ENCODE results near the gene MYO1B. TPM values are rescaled to one million over a fixed set of nuclear protein-coding genes. Genes with fewer than 3 reads are reported as not detected.

MYO1B gene
- total RNA-seq, 2 experiments from 2014 or later, result 31.5 to 35.0 TPM

- no peak overlapping the region for H3K4me3 Mint-ChIP-seq
These were observed 17.8 kb downstream of the MYO1B start for GRCh38 chr2:191263050-191263449.

GRCh38 chr2:191264647-191265081 is 19.5 kb downstream of the MYO1B start:
- Mint-ChIP-seq H3K36me3 (no peaks in the 10 kb centered on the region), H3K4me3 (no peak overlapping the region), H3K4me1 (peaks cover 5% of the 10 kb centered on the region), H3K27me3 (no peaks in the 10 kb centered on the region), H3K27ac (no peak overlapping the region), H3K9me3 (no peaks in the 10 kb centered on the region)
- DNase-seq, result no peak

More at GRCh38 chr2:191263050-191263449, 17.8 kb downstream of the MYO1B start:
- Mint-ChIP-seq H3K27me3 (no peaks in the 10 kb centered on the region), H3K4me1 (peaks cover 5% of the 10 kb centered on the region), H3K9me3 (no peaks in the 10 kb centered on the region), H3K36me3 (no peaks in the 10 kb centered on the region), H3K27ac (no peak overlapping the region)
- no peak for DNase-seq

GRCh38 chr2:191265311-191266170 is 20.3 kb downstream of the MYO1B start:
- Mint-ChIP-seq H3K27ac (no peak overlapping the region), H3K27me3 (no peaks in the 10 kb centered on the region), H3K36me3 (peaks cover 2% of the 10 kb centered on the region), H3K9me3 (no peaks in the 10 kb centered on the region), H3K4me1 (peaks cover 5% of the 10 kb centered on the region), H3K4me3 (no peak overlapping the region)
- no peak for DNase-seq

GRCh38 chr2:191266201-191266600 is 21.0 kb downstream of the MYO1B start:
- DNase-seq, result no peak
- Mint-ChIP-seq H3K4me1 (peaks cover 5% of the 10 kb centered on the region), H3K4me3 (no peak overlapping the region), H3K9me3 (no peaks in the 10 kb centered on the region), H3K27me3 (no peaks in the 10 kb centered on the region), H3K27ac (no peak overlapping the region), H3K36me3 (peaks cover 2% of the 10 kb centered on the region)

- Mint-ChIP-seq H3K9me3 (no peaks in the 10 kb centered on the region), H3K36me3 (peaks cover 2% of the 10 kb centered on the region), H3K27me3 (no peaks in the 10 kb centered on the region), H3K27ac (no peak overlapping the region), H3K4me3 (no peak overlapping the region), H3K4me1 (peaks cover 5% of the 10 kb centered on the region)
- DNase-seq, result no peak
These were observed 23.4 kb downstream of the MYO1B start for GRCh38 chr2:191268596-191268995.

- H3K4me3 Mint-ChIP-seq, result no peak overlapping the region
- no peak for DNase-seq
- H3K9me3 Mint-ChIP-seq, result no peaks in the 10 kb centered on the region
- no peak overlapping the region for H3K27ac Mint-ChIP-seq
- H3K4me1 Mint-ChIP-seq, result no peaks in the 10 kb centered on the region
- H3K36me3 Mint-ChIP-seq, result peaks cover 2% of the 10 kb centered on the region
- H3K27me3 Mint-ChIP-seq, result no peaks in the 10 kb centered on the region
These were observed 25.3 kb downstream of the MYO1B start for GRCh38 chr2:191270306-191271161.

GRCh38 chr2:191272064-191272463 is 26.9 kb downstream of the MYO1B start:
- Mint-ChIP-seq H3K36me3 (peaks cover 2% of the 10 kb centered on the region), H3K27ac (no peak overlapping the region), H3K4me1 (no peaks in the 10 kb centered on the region), H3K27me3 (no peaks in the 10 kb centered on the region), H3K9me3 (no peaks in the 10 kb centered on the region), H3K4me3 (no peak overlapping the region)
- no peak for DNase-seq

GRCh38 chr2:191274413-191274815 is 29.2 kb downstream of the MYO1B start:
- Mint-ChIP-seq H3K9me3 (no peaks in the 10 kb centered on the region), H3K4me1 (no peaks in the 10 kb centered on the region), H3K36me3 (peaks cover 3% of the 10 kb centered on the region), H3K4me3 (no peak overlapping the region), H3K27ac (no peak overlapping the region), H3K27me3 (no peaks in the 10 kb centered on the region)
- DNase-seq, result no peak

GRCh38 chr2:191276792-191277465 is 31.7 kb downstream of the MYO1B start:
- Mint-ChIP-seq H3K9me3 (no peaks in the 10 kb centered on the region), H3K27ac (no peak overlapping the region), H3K36me3 (peaks cover 2% of the 10 kb centered on the region), H3K4me1 (no peaks in the 10 kb centered on the region), H3K4me3 (no peak overlapping the region), H3K27me3 (no peaks in the 10 kb centered on the region)
- no peak for DNase-seq

- H3K27me3 Mint-ChIP-seq, result no peaks in the 10 kb centered on the region
- H3K4me3 Mint-ChIP-seq, result no peak overlapping the region
- no peaks in the 10 kb centered on the region for H3K4me1 Mint-ChIP-seq
These were observed 35.1 kb downstream of the MYO1B start for GRCh38 chr2:191280290-191280689.

GRCh38 chr2:191280834-191281756 is 35.9 kb downstream of the MYO1B start:
- no peak for DNase-seq
- Mint-ChIP-seq H3K4me1 (no peaks in the 10 kb centered on the region), H3K27me3 (no peaks in the 10 kb centered on the region), H3K27ac (no peak overlapping the region), H3K9me3 (no peaks in the 10 kb centered on the region), H3K36me3 (peaks cover 6% of the 10 kb centered on the region), H3K4me3 (no peak overlapping the region)

More at GRCh38 chr2:191280290-191280689, 35.1 kb downstream of the MYO1B start:
- DNase-seq, result no peak
- Mint-ChIP-seq H3K9me3 (no peaks in the 10 kb centered on the region), H3K36me3 (peaks cover 6% of the 10 kb centered on the region), H3K27ac (no peak overlapping the region)

- Mint-ChIP-seq H3K9me3 (no peaks in the 10 kb centered on the region), H3K27me3 (no peaks in the 10 kb centered on the region), H3K36me3 (peaks cover 4% of the 10 kb centered on the region), H3K4me3 (no peak overlapping the region), H3K27ac (no peak overlapping the region), H3K4me1 (no peaks in the 10 kb centered on the region)
- no peak for DNase-seq
These were observed 40.0 kb downstream of the MYO1B start for GRCh38 chr2:191285252-191285651.

GRCh38 chr2:191287820-191288219 is 42.6 kb downstream of the MYO1B start:
- Mint-ChIP-seq H3K9me3 (no peaks in the 10 kb centered on the region), H3K27me3 (no peaks in the 10 kb centered on the region), H3K4me3 (no peak overlapping the region), H3K4me1 (no peaks in the 10 kb centered on the region), H3K27ac (no peak overlapping the region), H3K36me3 (peaks cover 4% of the 10 kb centered on the region)
- DNase-seq, result no peak

- Mint-ChIP-seq H3K27me3 (no peaks in the 10 kb centered on the region), H3K36me3 (peaks cover 1% of the 10 kb centered on the region), H3K4me1 (no peaks in the 10 kb centered on the region), H3K27ac (no peak overlapping the region), H3K4me3 (no peak overlapping the region), H3K9me3 (no peaks in the 10 kb centered on the region)
- no peak for DNase-seq
These were observed 43.8 kb downstream of the MYO1B start for GRCh38 chr2:191289049-191289448.

All from activated naive CD8-positive, alpha-beta T cell treated with anti-CD3 and anti-CD28 coated beads for 36 hours (primary cell).